ENCODE results near the gene BUD31. TPM values are rescaled to one million over a fixed set of nuclear protein-coding genes. Genes with fewer than 3 reads are reported as not detected.

BUD31 gene
- total RNA-seq, 4 donors from 2014 or later = 44.7 to 82.0 (median 58.4) TPM

DNA sequence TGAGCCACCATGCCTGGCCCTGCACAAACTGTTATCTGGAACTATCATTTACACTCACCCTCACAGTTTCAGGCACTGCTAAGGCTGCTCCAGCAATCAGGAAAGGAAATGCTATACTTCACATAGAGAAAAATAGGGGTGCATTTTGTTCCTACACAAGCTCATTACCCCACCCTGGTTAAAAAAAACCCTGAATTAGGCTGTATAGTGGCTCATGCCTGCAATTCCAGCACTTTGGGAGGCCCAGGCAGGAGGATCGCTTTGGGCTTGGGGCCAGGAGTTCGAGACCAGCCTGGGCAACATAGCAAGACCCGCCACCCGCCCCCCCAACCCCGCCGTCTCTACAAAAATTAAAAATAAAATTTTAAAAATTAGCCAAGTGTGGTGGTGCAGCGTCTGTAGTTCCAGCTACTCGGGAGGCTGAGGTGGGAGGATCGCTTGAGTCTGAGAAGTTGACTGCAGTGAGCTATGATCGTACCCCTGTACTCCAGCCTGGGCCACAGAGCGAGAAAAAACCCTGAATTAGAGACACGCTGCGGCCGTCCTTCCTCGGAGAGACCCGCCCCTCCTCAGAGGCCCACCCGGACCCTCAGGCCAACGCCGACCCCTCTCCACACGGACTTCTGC lies 29.3 kb downstream of the BUD31 start:
- no peaks in the 10 kb centered on the region for H3K9me3 ChIP-seq
- no peaks in the 10 kb centered on the region for H3K27me3 ChIP-seq
- DNase-seq = peak in 1 of 3 donors; percentile 58
- no peak for TF ChIP-seq POLR2A (IDR thresholded peaks at IDR 0.05)
- TF ChIP-seq, protein P1, sequence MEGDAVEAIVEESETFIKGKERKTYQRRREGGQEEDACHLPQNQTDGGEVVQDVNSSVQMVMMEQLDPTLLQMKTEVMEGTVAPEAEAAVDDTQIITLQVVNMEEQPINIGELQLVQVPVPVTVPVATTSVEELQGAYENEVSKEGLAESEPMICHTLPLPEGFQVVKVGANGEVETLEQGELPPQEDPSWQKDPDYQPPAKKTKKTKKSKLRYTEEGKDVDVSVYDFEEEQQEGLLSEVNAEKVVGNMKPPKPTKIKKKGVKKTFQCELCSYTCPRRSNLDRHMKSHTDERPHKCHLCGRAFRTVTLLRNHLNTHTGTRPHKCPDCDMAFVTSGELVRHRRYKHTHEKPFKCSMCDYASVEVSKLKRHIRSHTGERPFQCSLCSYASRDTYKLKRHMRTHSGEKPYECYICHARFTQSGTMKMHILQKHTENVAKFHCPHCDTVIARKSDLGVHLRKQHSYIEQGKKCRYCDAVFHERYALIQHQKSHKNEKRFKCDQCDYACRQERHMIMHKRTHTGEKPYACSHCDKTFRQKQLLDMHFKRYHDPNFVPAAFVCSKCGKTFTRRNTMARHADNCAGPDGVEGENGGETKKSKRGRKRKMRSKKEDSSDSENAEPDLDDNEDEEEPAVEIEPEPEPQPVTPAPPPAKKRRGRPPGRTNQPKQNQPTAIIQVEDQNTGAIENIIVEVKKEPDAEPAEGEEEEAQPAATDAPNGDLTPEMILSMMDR (IDR thresholded peaks at IDR 0.05) = no peak
- peak overlapping the region; percentile 75 to 92 (median 84) for H3K27ac ChIP-seq
- peak overlapping the region; percentile 65 to 92 (median 86) for H3K4me3 ChIP-seq
- peaks cover 3 to 22% (median 13%) of the 10 kb centered on the region in 4 donors for H3K4me1 ChIP-seq
- H3K36me3 ChIP-seq = peaks cover 0 to 22% (median 0%) of the 10 kb centered on the region in 3 donors

DNA sequence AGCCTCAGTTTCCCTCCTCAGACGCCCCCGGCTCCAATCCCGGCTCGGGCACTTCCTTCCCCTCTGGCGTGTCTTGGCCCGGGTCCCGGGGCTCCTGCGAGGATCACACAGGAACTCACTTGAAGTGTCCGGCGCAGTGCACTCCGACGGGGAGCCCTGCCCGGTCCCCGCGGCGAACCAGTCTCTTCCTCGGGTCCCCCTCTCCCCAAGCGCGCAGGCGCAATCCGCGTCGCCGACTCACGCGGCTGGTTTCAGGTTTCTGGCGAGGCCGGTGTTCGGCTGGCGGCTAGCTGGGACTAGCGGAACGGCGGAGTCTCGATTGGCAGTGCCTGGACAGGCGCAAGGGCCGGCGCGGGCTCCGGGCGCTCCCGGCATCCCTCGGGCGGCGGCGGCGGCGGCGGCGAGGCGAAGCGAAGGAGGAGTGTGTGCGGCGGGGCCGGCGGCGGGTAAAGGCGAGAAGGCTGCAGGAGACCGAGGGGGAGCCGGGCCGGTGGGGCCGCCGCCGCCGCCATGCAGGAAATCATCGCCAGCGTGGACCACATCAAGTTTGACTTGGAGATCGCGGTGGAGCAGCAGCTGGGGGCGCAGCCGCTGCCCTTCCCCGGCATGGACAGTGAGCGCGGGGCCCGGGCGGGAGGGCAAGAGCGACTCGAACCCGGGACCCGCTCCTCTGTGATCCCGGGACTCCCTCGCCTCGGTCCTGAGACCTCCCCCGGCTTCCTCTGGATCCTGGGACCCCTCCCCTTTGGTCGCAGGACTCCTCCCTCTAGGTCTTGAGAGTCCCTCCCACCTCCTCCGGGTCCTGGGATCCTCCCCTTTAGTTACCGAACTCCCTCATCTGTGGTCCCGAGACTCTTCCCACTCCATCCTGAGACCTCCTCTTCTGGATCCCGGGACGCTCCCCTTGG lies 30.1 kb downstream of the BUD31 start, which contains the start of the genes CPSF4 and PTCD1:
Gene CPSF4, plus strand, starts transcription at position 371 of the 908 bp plus-strand sequence. Its CDS starts 140 bp downstream, at position 511.
Gene PTCD1, minus strand, starts transcription at position 226 of the 908 bp plus-strand sequence. CDS start 3,556 bp downstream, outside the sequence.
- TF ChIP-seq POLR2A (IDR thresholded peaks at IDR 0.05) = peak; percentile 38 to 45
- TF ChIP-seq, protein P1 (IDR thresholded peaks at IDR 0.05) = no peak
- Histone ChIP-seq H3K9me3 (no peaks in the 10 kb centered on the region), H3K4me1 (peaks cover 3 to 22% (median 13%) of the 10 kb centered on the region in 4 donors), H3K27me3 (no peaks in the 10 kb centered on the region), H3K4me3 (peak within 1 kb of the TSS; percentile 65 to 92 (median 86)), H3K27ac (peak within 1 kb of the TSS; percentile 75 to 92 (median 84)), H3K36me3 (peaks cover 0 to 15% (median 0%) of the 10 kb centered on the region in 3 donors)
- peak; percentile 89 to 96 (median 96) for DNase-seq

DNA sequence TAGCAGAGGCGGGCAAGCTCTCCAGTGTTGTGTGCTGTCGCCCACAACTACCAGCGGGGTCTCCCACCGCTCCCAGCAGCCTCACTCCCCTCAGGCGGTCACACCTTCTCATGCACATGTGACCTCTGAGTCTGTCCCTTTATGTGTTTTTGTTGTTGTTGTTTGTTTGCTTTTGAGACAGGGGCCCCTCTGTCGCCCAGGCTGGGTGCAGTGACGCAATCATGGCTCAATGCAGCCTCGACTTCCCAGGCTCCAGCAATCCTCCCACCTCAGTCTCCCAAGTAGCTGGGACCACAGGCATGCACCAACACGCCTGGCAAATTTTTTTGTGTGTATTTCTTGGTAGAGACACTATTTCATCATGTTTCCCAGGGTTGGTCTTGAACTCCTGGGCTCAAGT lies 31.4 kb downstream of the BUD31 start:
- H3K36me3 ChIP-seq = peaks cover 0 to 9% (median 0%) of the 10 kb centered on the region in 3 donors
- H3K4me3 ChIP-seq = peak overlapping the region in 1 of 4 donors; percentile 65
- H3K9me3 ChIP-seq = no peaks in the 10 kb centered on the region
- H3K4me1 ChIP-seq = peaks cover 3 to 22% (median 13%) of the 10 kb centered on the region in 4 donors
- DNase-seq = no peak
- H3K27ac ChIP-seq = no peak overlapping the region
- H3K27me3 ChIP-seq = no peaks in the 10 kb centered on the region
- TF ChIP-seq POLR2A (IDR thresholded peaks at IDR 0.05) = no peak
- TF ChIP-seq, protein P1 (IDR thresholded peaks at IDR 0.05) = no peak

DNA sequence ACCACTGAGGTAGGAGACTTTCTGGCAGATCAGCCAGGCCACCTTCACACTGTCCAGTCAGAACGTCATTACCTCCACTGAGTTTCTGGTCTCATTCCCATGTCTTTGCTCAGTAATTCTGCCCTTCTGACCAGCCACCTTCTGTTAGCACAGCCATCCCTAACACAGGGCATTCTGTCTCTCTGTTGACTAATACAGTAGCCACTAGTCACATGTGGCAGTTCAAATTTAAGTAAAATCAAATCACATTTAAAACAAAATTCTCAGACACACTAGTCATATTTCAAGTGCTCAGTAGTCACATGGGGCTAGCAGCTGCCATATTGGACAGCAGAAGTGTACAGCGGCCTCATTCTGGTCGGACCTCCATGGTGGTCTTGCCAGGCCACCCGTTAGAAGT lies 37.3 kb downstream of the BUD31 start:
- Histone ChIP-seq H3K27me3 (no peaks in the 10 kb centered on the region), H3K27ac (no peak overlapping the region), H3K36me3 (peaks cover 0 to 61% (median 0%) of the 10 kb centered on the region in 3 donors), H3K4me3 (no peak overlapping the region), H3K9me3 (no peaks in the 10 kb centered on the region), H3K4me1 (no peaks in the 10 kb centered on the region)
- no peak for DNase-seq
- TF ChIP-seq POLR2A (IDR thresholded peaks at IDR 0.05) = no peak
- TF ChIP-seq, protein P1 (IDR thresholded peaks at IDR 0.05) = no peak

DNA sequence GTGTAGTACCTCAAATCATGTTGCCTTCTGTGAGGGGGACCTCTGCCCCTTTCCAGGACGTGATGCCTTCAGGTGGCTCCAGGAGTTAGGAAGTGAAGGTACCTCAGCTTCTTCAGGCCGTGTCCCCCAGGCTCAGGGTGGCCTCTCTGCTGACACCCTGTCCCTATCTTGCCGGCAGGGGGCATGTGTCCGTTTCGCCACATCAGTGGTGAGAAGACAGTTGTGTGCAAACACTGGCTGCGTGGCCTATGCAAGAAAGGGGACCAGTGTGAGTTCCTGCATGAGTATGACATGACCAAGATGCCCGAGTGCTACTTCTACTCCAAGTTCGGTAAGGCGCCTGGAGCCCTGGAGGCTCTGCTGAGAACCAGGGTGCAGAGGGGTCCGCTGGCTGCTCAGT lies 39.2 kb downstream of the BUD31 start:
- no peak for TF ChIP-seq POLR2A (IDR thresholded peaks at IDR 0.05)
- TF ChIP-seq, protein P1 (IDR thresholded peaks at IDR 0.05) = peak in 1 of 6 experiments; percentile 18
- H3K36me3 ChIP-seq = peaks cover 0 to 79% (median 0%) of the 10 kb centered on the region in 3 donors
- H3K27me3 ChIP-seq = no peaks in the 10 kb centered on the region
- DNase-seq = no peak
- H3K27ac ChIP-seq = no peak overlapping the region
- no peaks in the 10 kb centered on the region for H3K9me3 ChIP-seq
- H3K4me3 ChIP-seq = no peak overlapping the region
- no peaks in the 10 kb centered on the region for H3K4me1 ChIP-seq

Data from Peyer's patch (tissue), 4 donors.